ENCODE results near the gene CLDN9.

CLDN9 gene

GRCh38 chr16:3026609-3027488 lies 14.1 kb downstream of the CLDN9 start:
- H3K4me3 ChIP-seq: no peak overlapping the region
- no peak overlapping the region for H3K27ac ChIP-seq

GRCh38 chr16:3027489-3027795 lies 14.7 kb downstream of the CLDN9 start:
- Histone ChIP-seq H3K4me3 (no peak overlapping the region), H3K27ac (no peak overlapping the region)

GRCh38 chr16:3027983-3028715 lies 15.4 kb downstream of the CLDN9 start:
- peak overlapping the region in 1 of 21 experiments; percentile 10 for H3K27ac ChIP-seq
- H3K4me3 ChIP-seq: peak overlapping the region in 1 of 7 experiments; percentile 2

GRCh38 chr16:3028716-3029319 lies 16.1 kb downstream of the CLDN9 start:
- Histone ChIP-seq H3K4me3 (peak overlapping the region in 2 of 7 experiments; percentile 2 to 24), H3K27ac (peak overlapping the region in 1 of 21 experiments; percentile 29)

- peak overlapping the region in 1 of 21 experiments; percentile 29 for H3K27ac ChIP-seq
- peak overlapping the region in 4 of 7 experiments; percentile 4 to 24 (median 19) for H3K4me3 ChIP-seq
These were observed 16.9 kb downstream of the CLDN9 start for GRCh38 chr16:3029491-3030221.

GRCh38 chr16:3030222-3031212 lies 17.8 kb downstream of the CLDN9 start:
- no peak overlapping the region for H3K4me3 ChIP-seq
- H3K27ac ChIP-seq: no peak overlapping the region

GRCh38 chr16:3032624-3033023 lies 19.9 kb downstream of the CLDN9 start:
- H3K27ac ChIP-seq: no peak overlapping the region
- no peak overlapping the region for H3K4me3 ChIP-seq

- peak overlapping the region in 5 of 7 experiments; percentile 25 to 43 (median 29) for H3K4me3 ChIP-seq
- H3K27ac ChIP-seq: peak overlapping the region in 4 of 21 experiments; percentile 3 to 79 (median 71)
These were observed 22.7 kb downstream of the CLDN9 start for GRCh38 chr16:3035289-3035971.

- peak overlapping the region; percentile 20 to 43 (median 29) for H3K4me3 ChIP-seq
- H3K27ac ChIP-seq: peak overlapping the region; percentile 22 to 84 (median 72)
These were observed 23.4 kb downstream of the CLDN9 start for GRCh38 chr16:3035972-3036725.

GRCh38 chr16:3036726-3037315 lies 24.1 kb downstream of the CLDN9 start, which contains the start of gene BICDL2:
TSS of gene BICDL2 (minus strand) at chr16:3036944. CDS start at chr16:3035496, 1,448 bp downstream.
- peak within 1 kb of the TSS; percentile 20 to 43 (median 29) for H3K4me3 ChIP-seq
- peak within 1 kb of the TSS; percentile 22 to 84 (median 72) for H3K27ac ChIP-seq

GRCh38 chr16:3038256-3038655 lies 25.5 kb downstream of the CLDN9 start:
- H3K4me3 ChIP-seq: no peak overlapping the region
- no peak overlapping the region for H3K27ac ChIP-seq

- H3K4me3 ChIP-seq: no peak overlapping the region
These were observed 26.2 kb downstream of the CLDN9 start for GRCh38 chr16:3038896-3039295.

GRCh38 chr16:3042376-3042775 lies 29.7 kb downstream of the CLDN9 start:
- H3K4me3 ChIP-seq: no peak overlapping the region

More at GRCh38 chr16:3038896-3039295, 26.2 kb downstream of the CLDN9 start:
- no peak overlapping the region for H3K27ac ChIP-seq

GRCh38 chr16:3044708-3045107 lies 32.0 kb downstream of the CLDN9 start:
- Histone ChIP-seq H3K27ac (no peak overlapping the region), H3K4me3 (peak overlapping the region in 1 of 7 experiments; percentile 49)

More at GRCh38 chr16:3042376-3042775, 29.7 kb downstream of the CLDN9 start:
- no peak overlapping the region for H3K27ac ChIP-seq

- Histone ChIP-seq H3K27ac (peak within 1 kb of the TSS in 16 of 21 experiments; percentile 0 to 78 (median 53)), H3K4me3 (peak within 1 kb of the TSS; percentile 28 to 49 (median 37))
These were observed 33.3 kb downstream of the CLDN9 start, which contains the start of gene MMP25 for GRCh38 chr16:3045758-3046640. TSS of gene MMP25 (plus strand) at chr16:3046561. CDS start at chr16:3046918, 357 bp downstream.
